CD4-positive, alpha-beta T cell treated with Interleukin-21 for 1 hour (primary cell): ENCODE data around the gene GMDS.
A peak's percentile ranks its signal among the peaks of the same experiment; 100 is the strongest.

Source experiments
- DNase-seq: peaks from one replicate; pipeline ENCODE4 v3.0.0-alpha.2; 2020

GMDS gene

GRCh38 chr6:2245103-2245876, at the start of gene GMDS:
Gene GMDS, minus strand, starts transcription at chr6:2245605.
- DNase-seq = peak; percentile 87

- DNase-seq = no peak
These were observed 40.1 kb upstream of the GMDS start for GRCh38 chr6:2285510-2285909.

GRCh38 chr6:2275892-2276242, 30.5 kb upstream of the GMDS start:
- no peak for DNase-seq

DNA sequence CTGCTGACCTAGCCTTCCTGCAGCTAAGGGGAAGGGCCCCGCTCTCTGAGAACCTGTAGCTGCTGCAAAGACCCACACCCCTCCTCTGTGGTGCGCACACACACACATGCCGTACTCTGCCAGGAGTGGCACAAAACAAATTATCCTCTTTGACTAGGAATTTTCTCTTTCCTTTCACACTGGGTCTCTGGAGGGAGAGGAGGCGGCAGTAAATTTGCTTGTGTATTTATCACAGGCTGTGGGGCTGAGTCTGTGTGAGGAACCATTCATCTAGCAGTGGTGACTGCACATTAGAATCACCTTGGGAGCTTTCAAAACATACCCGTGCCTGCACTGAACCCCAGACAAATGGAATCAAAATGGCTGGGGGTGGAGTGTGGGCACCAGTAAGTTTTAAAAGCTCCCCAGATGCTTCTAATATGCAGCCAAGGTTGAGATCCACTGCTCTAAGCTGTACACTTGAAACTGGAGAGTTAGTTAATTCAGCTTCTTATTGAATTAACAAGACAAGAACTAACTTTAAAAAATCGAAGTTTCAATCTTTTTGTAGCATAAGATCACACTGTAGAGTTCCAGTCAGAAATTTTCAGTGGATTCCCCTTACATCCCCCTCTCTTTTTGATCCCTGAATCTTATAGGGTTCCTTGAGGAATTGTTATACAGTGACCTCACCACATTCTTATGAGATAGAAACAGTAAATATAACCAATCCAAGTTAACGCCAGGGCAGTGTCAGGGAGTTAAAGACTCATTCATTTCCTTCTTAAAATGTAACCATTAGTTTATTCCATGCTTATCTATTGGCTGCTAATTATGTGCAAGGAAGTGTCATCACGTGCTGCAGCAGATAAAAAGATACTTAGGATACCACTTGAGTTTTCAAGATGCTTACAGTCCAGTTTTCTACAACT, 29.8 kb upstream of the GMDS start:
- no peak for DNase-seq

DNA sequence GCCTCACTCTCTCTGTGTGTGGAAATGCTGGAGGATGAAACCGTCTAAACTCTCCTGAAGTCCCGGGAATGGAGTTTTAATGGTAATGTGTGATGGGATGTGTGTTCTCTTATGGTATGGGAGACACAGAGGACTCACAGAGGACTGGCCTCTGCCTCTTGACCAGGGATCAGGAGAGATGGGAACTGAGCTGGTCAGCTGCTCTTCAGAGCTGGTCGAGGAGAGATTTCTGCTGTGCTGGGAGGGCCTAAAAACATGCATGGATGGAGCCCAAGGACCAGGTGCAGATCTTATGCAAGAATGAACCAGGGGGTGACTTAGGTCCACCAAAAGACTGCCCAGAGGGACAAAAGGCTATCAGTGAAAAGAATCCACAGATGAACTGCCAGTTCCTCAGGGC, 27.3 kb upstream of the GMDS start:
- no peak for DNase-seq

DNA sequence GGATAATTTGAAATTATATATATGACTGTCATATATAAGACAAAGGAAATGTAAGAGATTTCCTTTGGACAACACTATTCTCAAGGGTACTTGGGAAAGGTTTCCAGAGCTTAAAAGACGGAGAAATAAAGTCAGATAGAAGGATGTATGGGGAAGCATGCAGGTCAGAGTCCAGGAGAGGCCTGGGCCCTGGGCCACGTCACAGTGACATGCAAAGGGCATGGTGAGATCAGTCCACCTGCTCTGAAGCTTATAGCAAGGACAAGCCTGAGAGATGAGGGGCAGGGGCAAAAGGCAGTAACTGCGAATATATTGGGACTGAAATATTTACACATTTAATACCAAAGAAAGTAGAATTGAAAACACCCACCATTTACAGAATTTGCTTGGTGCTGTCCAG, 24.6 kb upstream of the GMDS start:
- DNase-seq = no peak

- no peak for DNase-seq
These were observed 21.4 kb upstream of the GMDS start for GRCh38 chr6:2266841-2267240.

DNA sequence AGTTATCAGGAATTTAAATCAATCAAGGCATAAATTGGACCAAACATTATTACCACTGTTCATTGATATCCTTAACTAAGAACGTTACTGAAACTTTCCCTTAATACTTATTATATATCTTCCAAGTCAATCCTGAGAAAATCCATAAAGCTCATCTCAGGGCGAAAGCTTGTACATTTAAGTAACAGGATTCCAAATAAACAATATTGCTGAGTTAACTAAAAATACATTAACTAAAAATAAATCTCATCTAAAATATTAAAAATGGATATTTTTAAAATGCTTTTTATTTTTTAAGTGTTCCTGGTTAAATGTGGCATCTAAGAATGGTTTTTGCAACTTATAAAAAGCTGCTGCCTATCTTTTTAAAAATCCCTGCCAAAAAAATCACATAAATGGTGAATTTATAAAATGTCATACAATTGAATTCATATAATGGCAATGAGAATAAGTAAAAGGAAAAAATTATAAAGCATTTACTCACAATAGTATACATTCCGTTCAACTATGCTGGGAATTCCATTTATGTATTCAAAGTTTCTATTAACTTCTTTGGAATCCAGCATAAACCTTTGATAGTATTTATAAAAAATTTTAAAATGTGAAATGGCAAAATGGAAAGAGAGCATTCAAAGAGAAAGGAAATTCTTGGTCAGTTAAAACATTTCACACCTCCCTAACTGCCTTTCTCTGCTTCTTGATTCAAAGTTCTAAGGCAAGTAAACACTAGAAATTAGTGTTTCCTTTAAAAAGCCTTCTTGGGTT, 20.8 kb upstream of the GMDS start:
- DNase-seq = no peak

- DNase-seq = no peak
These were observed 19.5 kb upstream of the GMDS start for GRCh38 chr6:2264932-2265331.

DNA sequence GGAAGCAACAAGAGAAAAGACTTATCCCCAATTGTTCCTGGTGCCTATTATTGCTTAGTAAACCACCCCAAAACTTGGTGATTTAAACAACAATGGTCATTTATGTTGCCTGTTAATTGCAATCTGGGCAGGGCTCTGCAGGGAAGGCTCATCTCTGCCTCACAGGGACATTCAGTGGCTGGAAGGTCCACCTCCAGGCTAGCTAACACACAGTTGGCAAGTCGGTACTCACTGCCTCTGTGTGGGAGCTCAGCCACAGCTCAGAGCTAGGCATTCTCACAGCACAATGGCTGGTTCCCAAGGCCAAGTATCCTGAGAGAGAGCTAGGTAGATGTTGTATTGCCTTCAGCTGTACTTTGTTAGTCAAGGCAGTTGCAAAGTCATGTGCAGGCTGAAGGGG, 18.5 kb upstream of the GMDS start:
- no peak for DNase-seq

GRCh38 chr6:2259574-2259973, 14.2 kb upstream of the GMDS start:
- no peak for DNase-seq

- no peak for DNase-seq
These were observed 13.6 kb upstream of the GMDS start for GRCh38 chr6:2259002-2259494.

GRCh38 chr6:2258112-2258511, 12.7 kb upstream of the GMDS start:
- no peak for DNase-seq

- no peak for DNase-seq
These were observed 12.0 kb upstream of the GMDS start for GRCh38 chr6:2257363-2257762.

DNA sequence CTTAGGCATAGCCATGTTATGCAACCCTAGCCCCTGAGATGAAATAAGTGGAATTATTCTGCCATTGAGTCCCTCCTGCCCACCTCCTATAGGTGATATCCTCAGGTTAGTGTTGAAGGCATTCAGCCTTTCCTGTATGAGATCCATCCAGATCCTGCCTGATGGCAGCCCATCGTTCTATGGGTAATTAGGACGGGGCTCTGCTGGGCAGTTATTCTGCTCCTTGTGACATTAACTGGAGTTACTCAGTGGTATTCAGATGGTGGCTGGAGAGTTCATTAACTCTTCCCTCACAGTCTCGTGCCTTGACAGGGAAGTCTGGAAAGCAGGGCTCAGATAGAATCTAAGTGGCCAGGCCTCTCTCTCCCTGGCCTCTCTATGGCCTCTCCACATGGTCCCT, 9.3 kb upstream of the GMDS start:
- no peak for DNase-seq

DNA sequence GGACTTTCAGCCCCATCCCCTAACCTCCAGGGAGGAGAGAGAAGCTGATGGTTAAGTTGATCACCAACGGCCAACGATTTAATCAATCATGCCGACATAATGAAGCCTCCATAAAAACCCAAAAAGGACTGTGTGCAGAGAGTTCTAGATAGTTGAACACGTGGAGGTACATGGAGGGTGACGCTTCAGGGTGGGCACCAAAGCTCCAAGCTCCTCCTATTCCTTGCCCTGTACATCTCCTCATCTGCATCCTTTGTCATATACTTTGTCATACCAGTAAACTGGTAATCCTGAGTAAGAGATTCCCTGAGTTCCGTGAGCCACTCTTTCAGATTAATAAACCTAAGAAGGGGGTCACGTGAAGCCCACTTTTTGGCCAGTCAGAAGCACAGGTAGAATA, 3.7 kb upstream of the GMDS start:
- DNase-seq = no peak

GRCh38 chr6:2247664-2248063, 2.3 kb upstream of the GMDS start:
- no peak for DNase-seq

DNA sequence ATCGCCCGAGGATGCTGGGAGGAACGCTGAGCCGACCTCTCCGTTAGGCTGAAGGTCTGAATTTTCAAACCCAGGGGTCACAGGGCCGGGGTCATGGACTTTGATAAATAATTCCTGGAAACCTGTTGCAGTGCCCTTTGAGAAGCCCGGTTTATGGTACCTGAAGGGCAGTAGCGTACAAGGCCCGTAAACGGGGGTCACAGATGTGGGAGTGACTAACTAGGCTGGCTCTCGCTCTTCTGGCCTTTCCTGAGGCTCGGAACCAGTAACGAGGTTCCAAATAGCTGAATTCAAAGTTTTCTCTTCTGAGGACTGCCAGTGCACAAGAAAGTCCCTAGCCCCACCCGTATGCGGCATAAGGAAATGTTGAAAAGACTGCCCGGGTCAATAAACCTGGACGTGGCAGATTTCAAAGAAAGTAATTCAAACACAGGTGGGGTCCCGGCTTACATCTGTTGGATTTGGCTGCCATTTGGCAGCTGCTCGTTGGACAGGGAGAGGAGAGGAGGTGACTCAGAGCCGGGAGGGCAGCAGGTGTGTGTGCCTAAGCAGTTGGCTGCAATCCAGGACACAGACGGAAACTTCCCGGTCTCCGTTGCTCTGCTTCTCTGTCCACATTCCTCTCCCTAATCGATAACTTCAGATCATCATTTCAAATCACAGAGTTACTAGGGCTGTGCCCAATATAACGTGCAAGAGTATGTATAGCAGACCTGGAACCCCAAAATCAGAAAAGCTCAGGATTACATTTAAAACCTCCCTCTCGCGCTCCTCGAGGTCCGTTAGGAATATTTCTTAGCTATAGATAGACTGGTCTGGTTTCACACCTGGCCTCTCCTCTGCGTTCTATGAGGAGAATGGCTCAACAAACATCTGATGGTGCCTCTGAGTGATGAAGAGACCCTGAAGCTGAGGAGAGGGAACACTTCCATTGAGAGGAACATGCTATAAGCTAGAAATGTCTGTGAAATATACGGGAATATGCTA, 765 bp upstream of the GMDS start:
- peak; percentile 44 for DNase-seq

DNA sequence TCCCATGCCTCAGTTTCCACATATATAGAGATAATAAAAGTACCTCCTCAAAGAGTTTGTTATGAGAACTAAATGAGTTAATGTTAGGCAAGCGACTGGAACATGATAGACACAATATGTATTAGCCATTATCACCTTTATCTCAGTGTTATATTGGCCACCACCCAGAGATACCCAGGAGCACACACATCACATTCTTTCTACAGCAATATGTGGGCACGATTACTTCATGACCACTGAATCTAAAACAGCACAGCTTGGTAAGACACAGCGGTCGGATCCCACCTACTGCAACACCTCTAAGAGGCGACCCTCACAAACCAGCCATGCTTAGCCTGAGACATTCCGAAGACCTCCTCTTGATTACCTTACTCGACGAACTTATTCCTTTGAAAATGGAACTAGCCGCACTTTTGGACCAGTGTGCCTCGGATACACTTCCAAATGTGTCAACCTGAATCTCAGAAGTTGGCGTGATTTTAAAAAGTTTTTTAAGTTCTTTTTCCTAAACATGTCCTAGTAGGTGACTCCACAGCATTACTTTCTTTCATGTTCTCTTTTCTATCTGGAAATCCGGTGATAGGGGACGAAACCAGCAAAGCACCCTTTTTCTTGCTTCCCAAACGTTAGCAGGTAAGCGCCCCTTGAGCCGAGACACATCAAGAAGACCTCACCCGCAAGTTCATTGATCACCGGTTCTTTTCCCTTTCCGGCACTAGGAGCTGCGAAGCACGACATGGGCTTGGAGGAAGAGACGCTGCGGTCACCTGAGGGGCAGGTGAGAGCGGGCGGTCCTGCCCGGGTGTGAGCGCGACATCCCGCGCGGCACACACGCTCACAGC, 923 bp downstream of the GMDS start:
- DNase-seq = no peak

DNA sequence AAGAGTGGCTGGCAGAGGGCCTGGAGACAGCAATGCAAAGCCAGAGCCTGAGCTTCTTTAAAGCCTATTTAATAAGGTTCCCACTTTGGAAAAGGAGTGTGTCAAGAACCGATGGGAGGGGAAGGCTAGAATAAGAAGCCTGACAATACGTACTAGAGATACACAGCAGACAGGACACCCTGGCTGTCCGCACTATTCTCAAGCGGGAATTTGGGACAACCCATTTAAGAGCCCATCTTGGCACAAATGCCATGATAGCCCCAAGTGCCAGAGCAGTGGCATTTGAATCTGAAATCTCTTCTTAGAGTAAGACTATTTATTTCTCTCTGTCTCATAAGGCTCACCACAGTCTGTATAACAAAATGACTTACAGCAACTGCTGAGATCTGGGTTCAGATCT, 3.1 kb downstream of the GMDS start:
- DNase-seq = no peak

DNA sequence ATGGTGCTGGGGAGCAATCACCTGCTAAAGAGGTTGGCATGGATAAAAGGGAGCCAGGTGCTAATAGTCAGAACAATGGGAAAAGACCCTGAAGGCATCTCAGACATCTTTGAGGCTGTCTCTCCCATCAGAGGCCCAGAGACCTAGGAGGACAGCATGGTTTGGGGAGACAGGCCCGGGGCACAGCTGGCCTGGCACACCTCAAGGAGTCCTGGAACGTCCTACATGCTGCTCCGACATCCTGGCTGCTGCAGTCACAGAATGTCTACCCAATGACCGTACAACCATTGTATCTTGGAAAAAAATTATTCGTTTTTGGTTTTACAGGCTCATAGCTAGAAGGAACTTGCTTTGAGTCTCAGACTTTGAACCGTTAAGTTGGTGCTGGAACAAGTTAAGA, 4.4 kb downstream of the GMDS start:
- DNase-seq = no peak
